NCI-H1048 (cell line): ENCODE data around the gene PRIMA1.

Experiments
- DNase-seq: peaks from one replicate; lab custom pipeline; 2025; lab: John Stamatoyannopoulos, UW

The PRIMA1 gene

GRCh38 chr14:93731753-93732152, 56.5 kb downstream of the PRIMA1 start:
- DNase-seq = no peak

- no peak for DNase-seq
Observed at GRCh38 chr14:93729993-93730392, 58.3 kb downstream of the PRIMA1 start.

GRCh38 chr14:93728651-93729016, 59.7 kb downstream of the PRIMA1 start:
- no peak for DNase-seq

- no peak for DNase-seq
Observed at GRCh38 chr14:93727917-93728650, 60.2 kb downstream of the PRIMA1 start.

- no peak for DNase-seq
Observed at GRCh38 chr14:93727039-93727740, 61.1 kb downstream of the PRIMA1 start.

- no peak for DNase-seq
Observed at GRCh38 chr14:93725993-93726392, 62.3 kb downstream of the PRIMA1 start.

GRCh38 chr14:93725002-93725582, 63.2 kb downstream of the PRIMA1 start:
- DNase-seq = no peak

GRCh38 chr14:93723001-93723400, 65.3 kb downstream of the PRIMA1 start:
- DNase-seq = no peak

GRCh38 chr14:93720981-93721483, 67.3 kb downstream of the PRIMA1 start:
- no peak for DNase-seq

- no peak for DNase-seq
Observed at GRCh38 chr14:93720076-93720815, 68.0 kb downstream of the PRIMA1 start.

GRCh38 chr14:93719256-93719655, 69.0 kb downstream of the PRIMA1 start:
- DNase-seq = no peak

- DNase-seq = no peak
Observed at GRCh38 chr14:93717668-93718320, 70.5 kb downstream of the PRIMA1 start.

- DNase-seq = no peak
Observed at GRCh38 chr14:93716746-93717667, 71.3 kb downstream of the PRIMA1 start.

GRCh38 chr14:93716002-93716745, 72.1 kb downstream of the PRIMA1 start:
- no peak for DNase-seq

- no peak for DNase-seq
Observed at GRCh38 chr14:93715279-93715927, 72.9 kb downstream of the PRIMA1 start.

GRCh38 chr14:93714605-93715004, 73.7 kb downstream of the PRIMA1 start:
- no peak for DNase-seq

GRCh38 chr14:93713726-93714405, 74.4 kb downstream of the PRIMA1 start:
- DNase-seq = no peak

- no peak for DNase-seq
Observed at GRCh38 chr14:93712838-93713724, 75.2 kb downstream of the PRIMA1 start.
